SK-N-MC (cell line): ENCODE results near the gene DOCK1.

Experiments
- EZH2 ChIP-seq: fragments of 200-600 bp; sonication (generic); IDR thresholded peaks from one replicate; pipeline ENCODE4 v1.6.1; 2017; ENCODE audit warnings: antibody characterized with exemption
- FOXP2 ChIP-seq: optimal IDR thresholded peaks from 2 replicates; pipeline ENCODE3; 2011; ENCODE audit warnings: mild to moderate bottlenecking, moderate library complexity; ENCODE audit not compliant: insufficient read depth; ENCODE audit errors: extremely low read length, control extremely low read depth
- POLR2AphosphoS5 ChIP-seq: IDR thresholded peaks from 2 replicates; pipeline ENCODE4 v1.6.1; 2012; ENCODE audit warnings: mild to moderate bottlenecking, low read depth, low read length, borderline replicate concordance

GRCh38 chr10:126917375-126917774 lies 12.1 kb downstream of the DOCK1 start:
- TF ChIP-seq POLR2AphosphoS5 (no peak), EZH2 (no peak), FOXP2 (no peak)
